Measurements from ENCODE around the gene CHDH. TPM values are rescaled to one million over a fixed set of nuclear protein-coding genes. Genes with fewer than 3 reads are reported as not detected.

Gene CHDH, protein sequence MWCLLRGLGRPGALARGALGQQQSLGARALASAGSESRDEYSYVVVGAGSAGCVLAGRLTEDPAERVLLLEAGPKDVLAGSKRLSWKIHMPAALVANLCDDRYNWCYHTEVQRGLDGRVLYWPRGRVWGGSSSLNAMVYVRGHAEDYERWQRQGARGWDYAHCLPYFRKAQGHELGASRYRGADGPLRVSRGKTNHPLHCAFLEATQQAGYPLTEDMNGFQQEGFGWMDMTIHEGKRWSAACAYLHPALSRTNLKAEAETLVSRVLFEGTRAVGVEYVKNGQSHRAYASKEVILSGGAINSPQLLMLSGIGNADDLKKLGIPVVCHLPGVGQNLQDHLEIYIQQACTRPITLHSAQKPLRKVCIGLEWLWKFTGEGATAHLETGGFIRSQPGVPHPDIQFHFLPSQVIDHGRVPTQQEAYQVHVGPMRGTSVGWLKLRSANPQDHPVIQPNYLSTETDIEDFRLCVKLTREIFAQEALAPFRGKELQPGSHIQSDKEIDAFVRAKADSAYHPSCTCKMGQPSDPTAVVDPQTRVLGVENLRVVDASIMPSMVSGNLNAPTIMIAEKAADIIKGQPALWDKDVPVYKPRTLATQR
- total RNA-seq, result 0.70 and 0.85 TPM in 2 replicates

DNA sequence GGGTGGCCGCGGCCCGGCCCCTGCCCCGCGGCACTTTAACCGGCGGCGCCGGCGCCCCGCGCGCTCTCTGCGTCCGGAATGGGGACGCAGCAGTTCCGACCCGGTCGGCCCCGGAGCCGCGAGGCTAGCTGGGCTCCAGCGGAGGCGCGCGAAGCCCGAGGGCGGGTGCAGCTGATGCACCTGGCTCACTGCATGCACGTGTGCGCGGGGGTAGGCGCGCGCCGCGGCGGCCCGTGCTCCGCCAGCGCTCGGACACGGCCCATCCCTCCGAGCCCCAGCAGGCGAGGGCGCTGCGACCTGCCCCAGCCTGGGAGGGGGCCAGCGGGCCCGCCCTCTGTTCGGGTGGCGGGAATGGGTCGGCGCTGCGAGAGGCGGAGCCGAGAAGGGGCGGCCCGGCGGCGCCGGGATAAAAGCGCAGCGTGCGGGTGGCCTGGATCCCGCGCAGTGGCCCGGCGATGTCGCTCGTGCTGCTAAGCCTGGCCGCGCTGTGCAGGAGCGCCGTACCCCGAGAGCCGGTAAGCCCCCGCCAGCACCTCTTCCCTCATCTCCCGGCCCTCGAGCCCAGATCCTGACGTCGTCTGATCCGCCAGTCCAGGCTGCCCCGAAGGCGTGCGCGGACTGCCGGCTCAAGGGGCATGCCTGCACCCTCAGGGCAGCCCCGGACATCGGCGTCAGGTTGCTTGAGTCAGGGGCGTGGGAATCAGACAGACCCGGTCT is at the start of gene CHDH, which contains the start of gene IL17RB:
TSS of gene CHDH (minus strand) at position 286 of the 717 bp plus-strand sequence. CDS start 22,411 bp downstream, outside the sequence.
TSS of gene IL17RB (plus strand) at position 435 of the 717 bp plus-strand sequence. CDS start at position 456, 21 bp downstream.

DNA sequence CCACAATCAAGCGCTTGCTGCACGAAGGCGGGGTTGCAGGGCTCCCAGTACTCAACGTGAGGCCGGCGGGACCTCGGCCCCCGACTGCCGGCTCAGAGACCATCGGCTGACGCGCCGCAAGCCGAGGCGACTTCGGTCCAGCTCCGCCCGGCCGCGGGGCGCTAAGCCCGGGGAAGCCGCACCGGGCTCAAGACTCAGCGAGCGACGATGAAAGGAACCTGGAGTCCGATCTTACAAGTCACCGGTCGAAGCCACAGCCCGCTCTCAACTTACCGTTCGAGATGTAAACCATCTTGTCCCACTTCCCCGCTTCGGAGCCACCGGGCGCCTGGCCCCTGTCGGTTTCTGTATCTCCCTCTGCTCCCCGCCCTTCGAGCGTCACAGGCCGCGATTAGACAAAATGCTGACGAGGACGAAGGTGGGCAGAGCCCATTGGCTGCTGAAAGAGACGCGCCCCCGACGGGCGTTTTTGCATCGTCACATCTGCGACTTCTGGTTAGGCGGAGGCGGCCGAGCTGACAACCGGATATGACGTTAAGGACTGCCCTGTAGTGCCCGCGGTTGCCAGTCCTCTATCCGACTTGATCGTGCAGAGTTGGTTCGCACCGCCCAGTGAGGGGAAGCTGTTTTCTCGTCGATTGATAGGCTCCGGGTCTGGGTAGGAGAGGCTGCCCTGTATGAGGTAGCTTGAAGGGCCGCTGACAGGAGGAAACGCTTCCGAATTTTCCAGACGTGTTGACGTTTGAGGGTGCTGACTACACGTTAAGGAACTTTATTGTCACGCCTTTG is 45.5 kb upstream of the CHDH start, which contains the start of gene SELENOK:
TSS of gene SELENOK (minus strand) at position 363 of the 789 bp plus-strand sequence.

DNA sequence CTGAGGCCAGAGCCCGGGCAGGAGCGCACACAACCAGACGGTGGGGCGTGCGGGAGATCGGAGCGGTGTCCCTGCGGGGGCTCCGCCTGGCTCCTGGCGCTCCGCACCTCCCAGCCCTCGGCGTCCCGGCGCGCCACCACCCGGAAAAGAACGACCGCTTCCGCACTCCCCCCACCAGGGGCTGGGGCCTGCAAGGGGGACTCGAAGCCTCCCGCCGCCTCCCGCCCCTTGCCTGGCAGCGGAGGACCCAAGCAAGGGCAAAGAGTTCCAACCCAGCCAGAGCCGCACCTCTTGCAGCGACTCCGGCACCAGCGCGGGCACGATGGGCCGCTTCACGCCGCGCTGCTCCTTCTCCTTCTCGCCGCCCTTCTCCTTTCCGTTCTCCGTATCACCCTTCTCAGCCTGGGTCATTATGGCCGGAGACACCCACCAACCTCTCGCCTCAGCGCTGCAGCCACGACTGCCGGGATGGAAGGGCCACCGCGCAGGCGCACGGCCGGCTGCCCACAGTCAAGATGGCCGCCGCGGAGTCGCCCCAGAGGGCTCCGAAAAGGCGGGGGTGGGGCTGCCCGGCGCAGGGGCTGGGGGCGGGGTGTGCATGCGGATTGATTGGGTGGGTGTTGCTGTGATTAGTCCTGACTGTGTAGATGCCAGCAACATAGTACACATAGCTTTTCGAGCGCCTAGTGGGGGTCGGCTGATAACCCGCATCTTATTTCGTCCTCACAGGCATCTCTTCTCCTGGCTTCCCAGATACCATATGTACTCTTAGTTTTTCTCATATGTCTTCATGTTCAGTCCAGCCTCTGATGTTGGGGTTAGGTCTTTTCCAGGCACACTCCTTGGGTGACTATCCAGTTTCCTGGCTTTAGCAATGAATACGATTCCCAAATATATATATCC is 35.7 kb upstream of the CHDH start, which contains the start of gene ACTR8:
TSS of gene ACTR8 (minus strand) at position 462 of the 903 bp plus-strand sequence. CDS start at position 411, 51 bp downstream.

Other genes starting within 250 kb of the CHDH start
- gene IL17RB, start 149 bp upstream of the CHDH start, total RNA-seq, result 0.07 TPM in 1 of 2 replicates, not detected in the other
- 12.2 and 18.5 TPM in 2 replicates for gene ACTR8, start 35.7 kb upstream of the CHDH start, total RNA-seq
- 27.4 and 35.2 TPM in 2 replicates for gene SELENOK, start 45.4 kb upstream of the CHDH start, total RNA-seq

Data from airway epithelial cell (primary cell).